Vagina (tissue), 2 donors: ENCODE data around the gene TENT4A. TPM values are rescaled to one million over a fixed set of nuclear protein-coding genes. Genes with fewer than 3 reads are reported as not detected.

Source experiments
- DNase-seq, 2 donors: peaks; one replicate each; pipeline ENCODE4 v3.0.0-alpha.2; 2017; ENCODE audit errors: extremely low spot score in 2 of 2
- H3K27ac ChIP-seq: fragments of 200-600 bp; sonication (generic); one replicate; pipeline ENCODE4 v1.5.1; 2019
- H3K27me3 ChIP-seq: fragments of 200-600 bp; sonication (generic); one replicate; pipeline ENCODE4 v1.5.1; 2019
- H3K36me3 ChIP-seq, 2 donors: fragments of 200-600 bp; sonication (generic); one replicate each; pipeline ENCODE4 v1.5.1; 2017 to 2019
- H3K4me1 ChIP-seq: fragments of 200-600 bp; sonication (generic); one replicate; pipeline ENCODE4 v1.5.1; 2019
- H3K4me3 ChIP-seq, 2 donors: fragments of 200-600 bp; sonication (generic); 1 replicate in 1 of 2; 2 replicates in 1 of 2; pipeline ENCODE4 v1.5.1; 2016 to 2019
- H3K9me3 ChIP-seq: fragments of 200-600 bp; sonication (generic); one replicate; pipeline ENCODE4 v1.5.1; 2019
- CTCF ChIP-seq, 3 experiments: fragments of 450-650 bp in 2 of 3; fragments of 200-600 bp in 1 of 3; sonication (generic) in 1 of 3; IDR thresholded peaks; one replicate each; pipeline ENCODE4 v1.5.1; 2017 to 2019; ENCODE audit warnings: antibody characterized with exemption in 3 of 3, mild to moderate bottlenecking in 2 of 3, moderate library complexity in 2 of 3
- POLR2A ChIP-seq, 2 donors: fragments of 450-650 bp; IDR thresholded peaks; one replicate each; pipeline ENCODE4 v1.6.1; 2017; ENCODE audit warnings: antibody characterized with exemption in 2 of 2, mild to moderate bottlenecking in 2 of 2, moderate library complexity in 2 of 2
- POLR2AphosphoS5 ChIP-seq, 2 donors: sonication (generic); formaldehyde crosslinking; IDR thresholded peaks; one replicate each; pipeline ENCODE4 v1.9.0; 2017; ENCODE audit warnings: antibody characterized with exemption in 2 of 2, mild to moderate bottlenecking in 2 of 2, low read depth in 1 of 2; ENCODE audit not compliant: insufficient read depth in 1 of 2
- intact Hi-C: fragments of 100-400 bp; cut with DNase I; formaldehyde crosslinking; loops from one replicate; pipeline ENCODE4 v1.15.1; 2023
- total RNA-seq: library from RNA; depleted of rRNA; stranded (reverse); fragments of >200 nt; gene quantifications from one replicate; pipeline ENCODE4 v1.2.3, GENCODE V29; 2016

TENT4A gene
- total RNA-seq, 1 donor from 2014 or later = 38.1 TPM

GRCh38 chr5:6725421-6725820 lies 12.2 kb downstream of the TENT4A start:
- DNase-seq = no peak
- H3K27ac ChIP-seq = no peak overlapping the region
- H3K36me3 ChIP-seq = no peaks in the 10 kb centered on the region
- H3K9me3 ChIP-seq = no peaks in the 10 kb centered on the region
- TF ChIP-seq CTCF (IDR thresholded peaks at IDR 0.05) = no peak
- no peak for TF ChIP-seq POLR2AphosphoS5 (IDR thresholded peaks at IDR 0.05; ENCODE audit: insufficient read depth in 1 of 2, low read depth in 1 of 2)
- TF ChIP-seq POLR2A (IDR thresholded peaks at IDR 0.05) = no peak
- H3K4me1 ChIP-seq = peaks cover 84% of the 10 kb centered on the region
- H3K4me3 ChIP-seq = no peak overlapping the region
- intact Hi-C loops = no loop called here
- H3K27me3 ChIP-seq = no peaks in the 10 kb centered on the region

- TF ChIP-seq POLR2AphosphoS5 (IDR thresholded peaks at IDR 0.05; ENCODE audit: insufficient read depth in 1 of 2, low read depth in 1 of 2) (no peak), POLR2A (IDR thresholded peaks at IDR 0.05) (no peak), CTCF (IDR thresholded peaks at IDR 0.05) (no peak)
- no peaks in the 10 kb centered on the region for H3K9me3 ChIP-seq
- DNase-seq = no peak
- no peak overlapping the region for H3K27ac ChIP-seq
- no peaks in the 10 kb centered on the region for H3K27me3 ChIP-seq
- peaks cover 85% of the 10 kb centered on the region for H3K4me1 ChIP-seq
- intact Hi-C loops = no loop called here
- H3K36me3 ChIP-seq = no peaks in the 10 kb centered on the region
- H3K4me3 ChIP-seq = no peak overlapping the region
Measured at GRCh38 chr5:6726006-6726405, 12.8 kb downstream of the TENT4A start.

DNA sequence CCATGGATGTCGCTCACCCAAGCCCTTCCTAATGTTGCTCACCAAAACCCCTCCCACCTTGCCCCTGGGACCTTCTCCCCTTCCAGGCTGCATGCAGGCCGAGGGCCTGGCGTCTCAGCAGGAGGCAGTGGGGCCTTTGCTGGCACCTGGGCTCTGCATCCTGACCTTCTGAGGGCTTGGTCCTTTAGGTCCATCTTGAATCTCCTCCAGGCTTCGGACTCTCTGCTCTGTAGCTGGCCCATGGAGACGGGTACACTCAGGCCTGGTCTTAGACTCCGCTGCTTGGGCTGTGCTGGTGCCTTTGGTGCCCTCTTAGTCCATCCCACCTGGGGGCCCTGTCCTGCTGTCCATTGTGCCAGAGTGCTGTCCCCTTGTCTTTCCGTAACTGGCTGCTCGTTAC lies 14.0 kb downstream of the TENT4A start:
- DNase-seq = no peak
- H3K36me3 ChIP-seq = no peaks in the 10 kb centered on the region
- intact Hi-C loops = no loop called here
- no peaks in the 10 kb centered on the region for H3K27me3 ChIP-seq
- no peaks in the 10 kb centered on the region for H3K9me3 ChIP-seq
- H3K27ac ChIP-seq = no peak overlapping the region
- H3K4me3 ChIP-seq = no peak overlapping the region
- H3K4me1 ChIP-seq = peaks cover 85% of the 10 kb centered on the region
- no peak for TF ChIP-seq CTCF (IDR thresholded peaks at IDR 0.05)
- no peak for TF ChIP-seq POLR2A (IDR thresholded peaks at IDR 0.05)
- TF ChIP-seq POLR2AphosphoS5 (IDR thresholded peaks at IDR 0.05; ENCODE audit: insufficient read depth in 1 of 2, low read depth in 1 of 2) = no peak

DNA sequence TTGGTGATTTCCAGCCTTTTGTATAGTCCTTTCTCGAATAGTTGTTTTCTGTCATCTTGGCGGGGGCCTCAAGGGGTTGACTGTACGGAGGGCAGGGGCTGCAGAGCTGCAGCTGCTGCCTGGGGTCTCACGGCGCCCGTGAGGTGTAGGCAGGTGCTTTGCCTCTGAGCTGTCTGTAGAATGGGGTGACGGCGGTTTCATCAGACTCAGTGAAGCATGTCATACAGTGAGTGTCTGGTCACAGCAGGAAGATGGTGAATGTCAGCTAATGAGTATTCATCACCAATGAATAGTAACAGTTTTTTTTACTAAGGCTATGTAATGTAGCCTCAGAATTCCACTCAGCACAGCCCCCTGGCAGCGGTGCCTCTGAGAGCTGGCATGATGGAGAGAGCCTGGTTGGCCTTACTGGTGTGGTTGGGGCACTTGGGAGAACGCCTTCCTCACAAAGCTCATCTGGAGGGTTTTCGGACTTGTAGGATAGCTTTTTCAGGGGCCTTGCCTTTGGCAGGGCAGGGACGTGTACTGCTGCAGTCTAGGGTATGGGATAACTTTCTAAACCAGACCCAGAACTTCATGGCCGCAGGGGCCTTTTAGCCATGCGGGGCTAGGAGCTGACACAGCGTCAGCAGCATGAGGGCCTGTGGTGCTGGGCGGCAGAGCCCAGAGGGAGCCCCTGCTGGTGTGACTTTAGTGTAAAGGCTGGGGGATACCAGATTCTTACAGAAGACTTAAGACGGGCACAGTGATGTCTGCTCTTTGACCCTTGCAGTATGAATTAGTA lies 15.0 kb downstream of the TENT4A start:
- no peak for DNase-seq
- H3K4me1 ChIP-seq = peaks cover 85% of the 10 kb centered on the region

More for the DNA sequence above, 15.0 kb downstream of the TENT4A start:
- no peak for TF ChIP-seq CTCF (IDR thresholded peaks at IDR 0.05)
- no peak for TF ChIP-seq POLR2AphosphoS5 (IDR thresholded peaks at IDR 0.05; ENCODE audit: insufficient read depth in 1 of 2, low read depth in 1 of 2)
- no peak for TF ChIP-seq POLR2A (IDR thresholded peaks at IDR 0.05)
- H3K27ac ChIP-seq = no peak overlapping the region
- H3K36me3 ChIP-seq = no peaks in the 10 kb centered on the region
- intact Hi-C loops = no loop called here
- no peaks in the 10 kb centered on the region for H3K9me3 ChIP-seq
- no peak overlapping the region for H3K4me3 ChIP-seq
- no peaks in the 10 kb centered on the region for H3K27me3 ChIP-seq
